ENCODE measurements around the gene KIRREL2.

DNA sequence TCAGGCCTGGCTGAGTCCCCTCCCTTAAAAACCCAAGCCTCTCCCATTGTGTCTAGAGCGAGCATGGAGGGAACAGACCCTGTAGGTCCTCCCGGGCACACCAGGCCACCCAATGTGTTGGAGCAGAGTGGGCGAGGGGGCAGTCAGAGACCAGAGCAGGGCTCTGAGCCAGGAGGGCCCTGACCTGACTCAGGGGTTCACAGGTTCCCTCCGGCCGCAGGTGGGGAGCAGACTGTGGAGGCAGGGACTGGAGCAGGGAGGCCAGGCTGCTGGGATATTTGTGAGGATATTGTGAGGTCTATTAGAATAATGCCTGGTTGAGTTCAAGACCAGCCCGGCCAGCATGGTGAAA, 52.9 kb downstream of the KIRREL2 start:
- TF ChIP-seq TCF7L2 (IDR thresholded peaks at IDR 0.05; ENCODE audit: low read depth, low read length) (no peak), CTCF (IDR thresholded peaks at IDR 0.05) (no peak)
